Stomach (tissue), 4 donors: Measurements from ENCODE around the gene PLEKHG2.

Experiments
- POLR2A ChIP-seq, 4 donors: fragments of 450-650 bp; IDR thresholded peaks; one replicate each; pipeline ENCODE4 v1.6.1; 2016; ENCODE audit warnings: antibody characterized with exemption in 4 of 4, control low read depth in 2 of 4, mild to moderate bottlenecking in 1 of 4, moderate library complexity in 1 of 4
- POLR2AphosphoS5 ChIP-seq, 3 donors: sonication (generic); formaldehyde crosslinking; IDR thresholded peaks; one replicate each; pipeline ENCODE4 v1.6.1; 2016; ENCODE audit warnings: antibody characterized with exemption in 3 of 3
- TF ChIP-seq, protein P1 (sequence below), 7 experiments: fragments of 450-650 bp in 4 of 7; fragments of 200-600 bp in 3 of 7; sonication (generic) in 3 of 7; IDR thresholded peaks; one replicate each; pipeline ENCODE4 v1.5.1; 2016 to 2019; ENCODE audit warnings: antibody characterized with exemption in 7 of 7, control low read depth in 2 of 7, mild to moderate bottlenecking in 1 of 7

DNA sequence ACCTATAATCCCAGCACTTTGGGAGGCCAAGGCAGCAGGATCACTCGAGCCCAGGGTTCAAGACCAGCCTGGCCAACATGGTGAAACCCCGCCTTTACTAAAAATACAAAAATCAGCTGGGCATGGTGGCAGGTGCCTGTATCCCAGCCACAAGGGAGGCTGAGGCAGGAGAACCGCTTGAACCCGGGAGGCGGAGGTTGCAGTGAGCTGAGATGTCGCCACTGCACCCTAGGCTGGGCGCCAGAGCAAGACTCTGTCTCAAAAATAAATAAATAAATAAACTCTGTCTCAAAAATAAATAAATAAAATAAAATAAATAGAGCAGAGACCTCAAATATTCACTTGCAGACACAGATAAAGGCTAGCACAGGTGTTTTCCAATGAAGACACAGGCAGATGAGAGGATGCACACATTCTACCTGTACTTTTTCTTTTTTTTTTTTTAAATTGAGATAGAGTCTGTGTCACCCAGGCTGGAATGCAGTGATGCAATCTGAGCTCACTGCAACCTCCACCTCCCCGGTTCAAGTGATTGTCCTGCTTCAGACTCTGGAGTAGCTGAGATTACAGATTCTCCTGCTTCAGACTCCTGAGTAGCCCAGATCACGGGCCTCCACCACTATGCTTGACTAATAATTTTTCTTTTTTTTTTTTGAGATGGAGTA lies 25.9 kb downstream of the PLEKHG2 start:
- TF ChIP-seq, protein P1, sequence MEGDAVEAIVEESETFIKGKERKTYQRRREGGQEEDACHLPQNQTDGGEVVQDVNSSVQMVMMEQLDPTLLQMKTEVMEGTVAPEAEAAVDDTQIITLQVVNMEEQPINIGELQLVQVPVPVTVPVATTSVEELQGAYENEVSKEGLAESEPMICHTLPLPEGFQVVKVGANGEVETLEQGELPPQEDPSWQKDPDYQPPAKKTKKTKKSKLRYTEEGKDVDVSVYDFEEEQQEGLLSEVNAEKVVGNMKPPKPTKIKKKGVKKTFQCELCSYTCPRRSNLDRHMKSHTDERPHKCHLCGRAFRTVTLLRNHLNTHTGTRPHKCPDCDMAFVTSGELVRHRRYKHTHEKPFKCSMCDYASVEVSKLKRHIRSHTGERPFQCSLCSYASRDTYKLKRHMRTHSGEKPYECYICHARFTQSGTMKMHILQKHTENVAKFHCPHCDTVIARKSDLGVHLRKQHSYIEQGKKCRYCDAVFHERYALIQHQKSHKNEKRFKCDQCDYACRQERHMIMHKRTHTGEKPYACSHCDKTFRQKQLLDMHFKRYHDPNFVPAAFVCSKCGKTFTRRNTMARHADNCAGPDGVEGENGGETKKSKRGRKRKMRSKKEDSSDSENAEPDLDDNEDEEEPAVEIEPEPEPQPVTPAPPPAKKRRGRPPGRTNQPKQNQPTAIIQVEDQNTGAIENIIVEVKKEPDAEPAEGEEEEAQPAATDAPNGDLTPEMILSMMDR (IDR thresholded peaks at IDR 0.05) = no peak
- TF ChIP-seq POLR2A (IDR thresholded peaks at IDR 0.05) (no peak), POLR2AphosphoS5 (IDR thresholded peaks at IDR 0.05) (no peak)
